ENCODE measurements around the gene OGFR. TPM values are rescaled to one million over a fixed set of nuclear protein-coding genes. Genes with fewer than 3 reads are reported as not detected.

OGFR gene
- polyA plus RNA-seq, 10 donors: 11.2 to 26.9 (median 16.0) TPM

DNA sequence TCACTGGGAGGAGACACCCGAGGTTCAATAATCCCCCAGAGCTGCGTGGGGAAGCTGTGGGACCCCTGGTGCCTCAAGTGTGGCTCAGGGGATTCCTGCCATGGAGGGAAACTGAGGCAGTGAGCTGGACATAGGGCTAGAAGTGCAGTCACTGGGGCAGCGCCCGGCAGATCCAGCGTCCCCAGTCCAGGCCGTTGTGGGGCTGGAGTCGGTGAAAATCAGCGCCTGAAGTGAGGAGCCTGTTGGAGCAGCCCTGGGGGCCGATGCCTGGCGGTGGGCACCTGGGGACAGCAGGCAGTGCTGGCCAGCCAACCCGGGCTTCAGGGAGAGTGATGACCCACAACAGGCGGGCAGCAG lies 10.1 kb downstream of the OGFR start:
- no peak for DNase-seq

DNA sequence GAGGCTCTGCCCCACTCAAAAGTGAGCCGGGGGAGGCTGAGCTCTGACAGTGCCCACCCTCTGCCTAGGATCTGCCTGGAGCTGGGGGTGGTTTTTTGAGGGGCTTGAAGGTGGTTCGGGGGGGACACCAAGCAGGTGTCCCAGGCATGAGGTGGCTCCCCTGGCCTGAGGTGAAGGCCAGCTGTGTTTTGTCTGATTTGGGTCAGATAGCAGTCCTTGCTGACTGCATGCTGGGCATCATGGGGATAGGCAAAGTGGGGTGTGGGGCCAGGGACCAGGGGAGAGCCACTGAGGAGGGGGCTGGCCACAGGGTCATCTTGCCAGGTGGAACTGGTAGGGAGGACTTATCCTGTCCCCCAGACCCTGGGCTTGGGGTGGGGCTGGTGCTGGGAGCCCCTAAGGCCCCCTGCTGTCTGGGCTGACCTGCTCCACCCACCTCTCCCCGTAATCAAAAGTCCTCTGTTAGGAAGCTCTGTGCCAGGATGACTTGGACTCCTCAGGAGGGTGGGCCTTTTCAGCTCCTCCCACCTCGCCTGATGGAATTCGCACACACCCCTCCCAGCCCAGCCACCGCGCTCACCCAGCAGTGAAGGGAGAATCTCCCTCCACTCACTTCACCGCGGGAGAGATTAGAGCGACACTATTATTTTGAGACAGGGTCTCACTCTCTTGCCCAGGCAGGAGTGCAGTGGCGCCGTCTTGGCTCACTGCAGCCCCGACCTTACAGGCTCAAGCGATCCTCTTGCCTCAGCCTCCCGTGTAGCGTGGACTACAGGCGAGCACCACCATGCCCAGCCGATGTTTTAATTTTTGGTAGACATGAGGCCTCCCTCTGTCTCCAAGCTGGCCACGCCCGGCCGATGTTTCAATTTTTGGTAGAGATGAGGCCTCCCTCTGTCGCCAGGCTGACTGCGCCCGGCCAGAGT lies 10.7 kb downstream of the OGFR start:
- peak in 1 of 3 donors; percentile 62 for DNase-seq

DNA sequence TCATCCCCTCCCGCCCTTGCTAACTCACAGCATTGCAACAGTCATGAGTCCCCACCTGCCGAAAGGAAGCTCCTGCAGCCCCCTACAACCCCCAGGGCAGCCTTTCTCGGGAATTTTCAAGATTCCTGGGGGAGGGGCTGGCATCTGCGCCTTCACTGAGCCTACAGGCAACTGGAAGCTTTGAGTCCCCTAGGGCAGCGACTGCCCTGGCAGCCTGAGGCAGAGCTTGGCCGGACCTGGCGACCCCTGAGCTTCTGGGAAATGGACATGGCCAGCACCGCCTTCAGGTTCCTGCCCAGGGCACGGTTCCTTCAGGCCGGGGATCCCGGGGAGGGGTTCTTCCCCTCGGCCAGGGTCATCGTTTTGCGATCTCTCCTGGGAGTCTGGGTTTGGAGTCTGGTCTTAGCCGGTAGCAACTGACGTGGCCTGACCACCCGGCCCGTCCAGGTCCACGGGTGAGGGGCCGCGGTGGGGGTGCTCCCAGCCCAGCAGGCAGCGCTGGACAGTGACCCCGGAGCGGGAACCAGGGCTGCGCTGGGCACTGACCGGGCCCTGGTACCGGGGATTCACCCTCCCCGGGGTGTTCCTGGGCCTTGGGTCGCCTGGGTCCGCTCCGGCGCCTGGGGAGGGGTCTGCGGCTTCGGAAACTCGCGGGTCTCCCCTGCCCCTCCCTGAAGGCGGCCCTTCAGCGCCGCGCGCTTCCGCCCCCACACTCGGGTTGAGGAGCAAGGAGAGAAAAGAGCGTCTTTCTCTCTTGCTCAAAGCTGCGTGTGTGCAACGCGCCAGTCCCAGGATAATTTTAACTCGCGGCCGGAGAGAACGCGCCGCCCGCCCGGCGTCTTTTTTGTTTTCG lies 11.6 kb downstream of the OGFR start:
- DNase-seq: peak in 1 of 3 donors; percentile 66

- DNase-seq: peak in 1 of 3 donors; percentile 56
These were observed 12.5 kb downstream of the OGFR start, which contains the start of gene COL9A3 for GRCh38 chr20:62816884-62817873. TSS of gene COL9A3 (plus strand) at chr20:62817050. CDS start at chr20:62817065, 15 bp downstream.

GRCh38 chr20:62817975-62818591 lies 13.4 kb downstream of the OGFR start:
- DNase-seq: peak in 1 of 3 donors; percentile 21

GRCh38 chr20:62818592-62819493 lies 14.2 kb downstream of the OGFR start:
- DNase-seq: peak in 2 of 3 donors; percentile 75 to 90

DNA sequence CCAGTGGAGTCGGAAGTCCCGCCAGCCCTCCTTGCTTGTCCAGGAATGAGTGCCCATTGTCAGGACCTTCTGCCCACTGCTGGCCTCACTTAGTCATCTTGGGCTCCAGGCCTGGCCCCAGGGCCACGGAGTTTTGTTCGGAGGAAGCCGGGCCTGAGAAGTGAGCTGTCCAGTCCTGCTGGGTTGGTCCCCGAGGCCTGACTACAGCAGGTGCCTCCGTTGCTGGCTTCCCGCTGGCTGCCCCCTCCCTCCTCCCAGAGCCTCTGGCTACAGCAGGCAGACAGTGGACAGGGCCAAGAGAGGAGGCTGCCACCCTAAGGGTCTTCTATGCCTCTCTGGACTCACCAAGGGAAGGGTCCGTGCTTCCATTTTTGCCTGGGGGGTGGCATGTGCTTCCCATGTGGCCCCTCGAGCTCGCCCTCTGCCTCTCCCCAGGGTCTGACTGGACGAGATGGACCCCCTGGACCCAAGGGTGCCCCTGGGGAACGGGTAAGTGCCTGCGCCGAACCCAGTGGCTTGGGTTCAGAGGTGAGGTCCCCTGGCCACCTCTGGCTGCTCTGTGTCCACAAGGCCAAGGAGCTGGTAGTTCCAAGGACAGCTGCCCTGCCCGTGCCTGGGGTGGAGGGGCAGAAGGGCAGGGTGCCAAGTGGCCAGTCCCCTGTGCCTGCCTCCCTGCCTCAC lies 15.0 kb downstream of the OGFR start:
- peak in 1 of 3 donors; percentile 79 for DNase-seq

DNA sequence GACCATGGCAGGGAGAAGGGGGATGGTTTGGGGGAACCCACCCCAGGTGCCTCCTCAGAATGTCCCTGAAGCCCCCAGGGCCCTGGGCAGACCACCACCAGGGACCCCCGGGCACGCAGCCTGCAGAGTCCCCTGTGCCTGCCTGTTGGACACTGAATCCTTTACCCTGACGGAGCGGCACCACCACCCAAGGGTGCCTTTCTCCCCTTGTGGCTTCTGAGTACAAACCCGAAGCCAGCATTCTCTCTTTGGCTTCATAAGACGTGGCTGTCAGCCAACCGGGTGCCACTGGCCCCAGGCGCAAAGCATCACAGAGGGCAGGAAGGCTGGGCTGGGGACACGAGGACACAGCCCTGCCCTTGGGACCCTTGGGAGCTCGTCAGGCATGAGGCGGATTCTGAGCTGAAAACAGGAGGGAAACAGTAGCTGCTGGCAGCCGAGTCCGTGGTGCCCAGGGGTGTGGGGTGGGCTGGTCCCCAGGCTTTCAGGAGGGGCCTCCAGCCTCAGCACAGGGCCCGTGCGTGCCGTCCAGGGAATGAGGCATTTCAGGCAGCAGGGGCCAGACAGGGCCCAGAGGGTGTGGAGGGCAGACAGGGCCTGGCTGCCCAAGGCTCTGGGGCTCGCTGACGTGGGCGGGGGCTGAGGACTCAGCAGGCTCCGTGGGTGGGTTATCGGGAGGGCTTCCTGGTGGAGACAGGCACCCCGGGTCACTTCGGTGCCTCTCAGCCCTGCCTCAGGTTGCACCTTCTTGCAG lies 15.8 kb downstream of the OGFR start:
- peak in 1 of 3 donors; percentile 32 for DNase-seq

GRCh38 chr20:62820962-62821725 lies 16.5 kb downstream of the OGFR start:
- peak in 1 of 3 donors; percentile 21 for DNase-seq

DNA sequence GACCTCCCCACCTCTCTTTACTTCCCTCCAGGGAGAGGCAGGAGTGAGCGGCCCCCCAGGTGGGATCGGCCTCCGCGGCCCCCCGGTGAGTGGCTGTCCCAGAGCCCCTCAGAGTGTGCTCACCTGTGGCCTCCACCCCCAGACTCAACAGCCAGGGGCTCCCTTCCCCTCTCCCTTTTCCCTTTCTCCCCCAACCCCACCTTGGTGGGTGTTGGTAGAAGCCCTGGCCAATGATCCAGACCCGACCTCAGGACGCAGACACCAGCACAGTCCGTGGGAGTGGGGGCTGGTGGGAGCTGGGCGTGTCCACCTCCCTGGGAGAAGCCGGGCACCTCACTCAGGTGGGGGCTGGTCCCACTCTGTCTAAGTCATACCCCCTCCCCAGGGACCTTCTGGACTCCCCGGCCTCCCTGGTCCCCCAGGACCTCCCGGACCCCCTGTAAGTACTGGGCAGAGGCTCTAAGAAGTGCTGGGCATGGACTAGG lies 17.1 kb downstream of the OGFR start:
- DNase-seq: no peak

DNA sequence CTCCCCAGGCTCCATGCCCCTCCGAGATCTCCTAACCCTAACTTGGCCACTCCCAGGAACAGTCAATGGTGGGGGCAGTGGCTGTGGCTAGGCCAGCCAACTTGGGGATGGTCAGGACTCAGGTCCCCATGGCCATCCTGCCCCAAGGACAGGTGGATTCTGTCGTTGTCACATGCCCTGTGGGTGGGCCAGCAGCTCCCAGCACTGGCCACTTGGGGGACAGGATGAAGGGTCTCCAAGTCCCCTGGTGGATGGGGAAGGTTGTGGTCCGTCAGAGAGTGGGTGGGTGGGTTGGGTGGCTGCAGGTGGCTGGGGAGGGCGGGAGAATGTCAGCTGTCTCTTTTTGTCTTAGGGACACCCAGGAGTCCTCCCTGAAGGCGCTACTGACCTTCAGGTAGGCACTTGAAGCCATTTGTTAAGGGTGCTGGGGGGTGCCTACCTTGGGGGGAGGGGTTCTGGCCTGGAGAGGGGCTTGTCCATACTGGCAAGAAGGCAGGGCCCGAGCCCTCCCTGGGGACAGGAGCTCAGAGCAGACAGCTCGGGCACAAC lies 17.7 kb downstream of the OGFR start:
- peak in 1 of 3 donors; percentile 11 for DNase-seq

GRCh38 chr20:62822788-62823651 lies 18.4 kb downstream of the OGFR start:
- peak in 1 of 3 donors; percentile 42 for DNase-seq

GRCh38 chr20:62823688-62824475 lies 19.2 kb downstream of the OGFR start:
- DNase-seq: peak in 1 of 3 donors; percentile 11

GRCh38 chr20:62824476-62825332 lies 20.1 kb downstream of the OGFR start:
- DNase-seq: peak in 1 of 3 donors; percentile 68
